ENCODE results near the gene ZFR.

The ZFR gene

GRCh38 chr5:32392039-32392438, 52.5 kb downstream of the ZFR start:
- Histone ChIP-seq H3K27ac (ENCODE audit: insufficient read depth, low read length, poor library complexity, severe bottlenecking) (no peak overlapping the region), H3K9me3 (ENCODE audit: control insufficient read depth, low read length) (no peaks in the 10 kb centered on the region), H3K36me3 (ENCODE audit: control insufficient read depth, insufficient read depth, low read length) (peaks cover 65% of the 10 kb centered on the region), H3K27me3 (replicated peaks; ENCODE audit: control insufficient read depth, insufficient read depth, low read length, poor library complexity, severe bottlenecking) (no peaks in the 10 kb centered on the region), H3K4me1 (ENCODE audit: control insufficient read depth, insufficient read depth, low read length, poor library complexity, severe bottlenecking) (no peaks in the 10 kb centered on the region), H3K4me3 (ENCODE audit: insufficient read depth, low read depth, low read length, poor library complexity, severe bottlenecking) (no peak overlapping the region)
- DNase-seq = no peak

- Histone ChIP-seq H3K27me3 (replicated peaks; ENCODE audit: control insufficient read depth, insufficient read depth, low read length, poor library complexity, severe bottlenecking) (no peaks in the 10 kb centered on the region), H3K4me3 (ENCODE audit: insufficient read depth, low read depth, low read length, poor library complexity, severe bottlenecking) (no peak overlapping the region), H3K9me3 (ENCODE audit: control insufficient read depth, low read length) (no peaks in the 10 kb centered on the region), H3K27ac (ENCODE audit: insufficient read depth, low read length, poor library complexity, severe bottlenecking) (no peak overlapping the region), H3K4me1 (ENCODE audit: control insufficient read depth, insufficient read depth, low read length, poor library complexity, severe bottlenecking) (no peaks in the 10 kb centered on the region), H3K36me3 (ENCODE audit: control insufficient read depth, insufficient read depth, low read length) (peaks cover 64% of the 10 kb centered on the region)
- DNase-seq = no peak
These were observed 53.5 kb downstream of the ZFR start for GRCh38 chr5:32390819-32391591.

- no peak overlapping the region for H3K27ac ChIP-seq (ENCODE audit: insufficient read depth, low read length, poor library complexity, severe bottlenecking)
- peaks cover 57% of the 10 kb centered on the region for H3K36me3 ChIP-seq (ENCODE audit: control insufficient read depth, insufficient read depth, low read length)
- H3K4me1 ChIP-seq (ENCODE audit: control insufficient read depth, insufficient read depth, low read length, poor library complexity, severe bottlenecking) = no peaks in the 10 kb centered on the region
- no peaks in the 10 kb centered on the region for H3K27me3 ChIP-seq (replicated peaks; ENCODE audit: control insufficient read depth, insufficient read depth, low read length, poor library complexity, severe bottlenecking)
- H3K4me3 ChIP-seq (ENCODE audit: insufficient read depth, low read depth, low read length, poor library complexity, severe bottlenecking) = no peak overlapping the region
- H3K9me3 ChIP-seq (ENCODE audit: control insufficient read depth, low read length) = no peaks in the 10 kb centered on the region
- no peak for DNase-seq
These were observed 56.0 kb downstream of the ZFR start for GRCh38 chr5:32388432-32389129.

GRCh38 chr5:32387841-32388240, 56.7 kb downstream of the ZFR start:
- DNase-seq = no peak
- H3K27ac ChIP-seq (ENCODE audit: insufficient read depth, low read length, poor library complexity, severe bottlenecking) = no peak overlapping the region
- H3K9me3 ChIP-seq (ENCODE audit: control insufficient read depth, low read length) = no peaks in the 10 kb centered on the region
- no peak overlapping the region for H3K4me3 ChIP-seq (ENCODE audit: insufficient read depth, low read depth, low read length, poor library complexity, severe bottlenecking)
- no peaks in the 10 kb centered on the region for H3K27me3 ChIP-seq (replicated peaks; ENCODE audit: control insufficient read depth, insufficient read depth, low read length, poor library complexity, severe bottlenecking)
- H3K4me1 ChIP-seq (ENCODE audit: control insufficient read depth, insufficient read depth, low read length, poor library complexity, severe bottlenecking) = no peaks in the 10 kb centered on the region
- peaks cover 61% of the 10 kb centered on the region for H3K36me3 ChIP-seq (ENCODE audit: control insufficient read depth, insufficient read depth, low read length)

GRCh38 chr5:32387211-32387610, 57.3 kb downstream of the ZFR start:
- H3K4me3 ChIP-seq (ENCODE audit: insufficient read depth, low read depth, low read length, poor library complexity, severe bottlenecking) = no peak overlapping the region
- DNase-seq = no peak
- no peak overlapping the region for H3K27ac ChIP-seq (ENCODE audit: insufficient read depth, low read length, poor library complexity, severe bottlenecking)
- peaks cover 66% of the 10 kb centered on the region for H3K36me3 ChIP-seq (ENCODE audit: control insufficient read depth, insufficient read depth, low read length)
- no peaks in the 10 kb centered on the region for H3K9me3 ChIP-seq (ENCODE audit: control insufficient read depth, low read length)
- no peaks in the 10 kb centered on the region for H3K27me3 ChIP-seq (replicated peaks; ENCODE audit: control insufficient read depth, insufficient read depth, low read length, poor library complexity, severe bottlenecking)
- no peaks in the 10 kb centered on the region for H3K4me1 ChIP-seq (ENCODE audit: control insufficient read depth, insufficient read depth, low read length, poor library complexity, severe bottlenecking)

- Histone ChIP-seq H3K9me3 (ENCODE audit: control insufficient read depth, low read length) (no peaks in the 10 kb centered on the region), H3K27me3 (replicated peaks; ENCODE audit: control insufficient read depth, insufficient read depth, low read length, poor library complexity, severe bottlenecking) (no peaks in the 10 kb centered on the region), H3K4me1 (ENCODE audit: control insufficient read depth, insufficient read depth, low read length, poor library complexity, severe bottlenecking) (no peaks in the 10 kb centered on the region), H3K4me3 (ENCODE audit: insufficient read depth, low read depth, low read length, poor library complexity, severe bottlenecking) (no peak overlapping the region), H3K36me3 (ENCODE audit: control insufficient read depth, insufficient read depth, low read length) (peaks cover 64% of the 10 kb centered on the region), H3K27ac (ENCODE audit: insufficient read depth, low read length, poor library complexity, severe bottlenecking) (no peak overlapping the region)
- no peak for DNase-seq
These were observed 59.9 kb downstream of the ZFR start for GRCh38 chr5:32384621-32385020.

GRCh38 chr5:32383586-32383985, 61.0 kb downstream of the ZFR start:
- H3K9me3 ChIP-seq (ENCODE audit: control insufficient read depth, low read length) = no peaks in the 10 kb centered on the region
- no peak overlapping the region for H3K27ac ChIP-seq (ENCODE audit: insufficient read depth, low read length, poor library complexity, severe bottlenecking)
- H3K4me1 ChIP-seq (ENCODE audit: control insufficient read depth, insufficient read depth, low read length, poor library complexity, severe bottlenecking) = no peaks in the 10 kb centered on the region
- H3K36me3 ChIP-seq (ENCODE audit: control insufficient read depth, insufficient read depth, low read length) = peaks cover 54% of the 10 kb centered on the region
- H3K4me3 ChIP-seq (ENCODE audit: insufficient read depth, low read depth, low read length, poor library complexity, severe bottlenecking) = no peak overlapping the region
- no peaks in the 10 kb centered on the region for H3K27me3 ChIP-seq (replicated peaks; ENCODE audit: control insufficient read depth, insufficient read depth, low read length, poor library complexity, severe bottlenecking)
- no peak for DNase-seq

- H3K4me1 ChIP-seq (ENCODE audit: control insufficient read depth, insufficient read depth, low read length, poor library complexity, severe bottlenecking) = no peaks in the 10 kb centered on the region
- H3K9me3 ChIP-seq (ENCODE audit: control insufficient read depth, low read length) = no peaks in the 10 kb centered on the region
- H3K36me3 ChIP-seq (ENCODE audit: control insufficient read depth, insufficient read depth, low read length) = peaks cover 51% of the 10 kb centered on the region
- no peak overlapping the region for H3K27ac ChIP-seq (ENCODE audit: insufficient read depth, low read length, poor library complexity, severe bottlenecking)
- no peaks in the 10 kb centered on the region for H3K27me3 ChIP-seq (replicated peaks; ENCODE audit: control insufficient read depth, insufficient read depth, low read length, poor library complexity, severe bottlenecking)
- DNase-seq = no peak
- no peak overlapping the region for H3K4me3 ChIP-seq (ENCODE audit: insufficient read depth, low read depth, low read length, poor library complexity, severe bottlenecking)
These were observed 61.5 kb downstream of the ZFR start for GRCh38 chr5:32383065-32383464.

- Histone ChIP-seq H3K27ac (ENCODE audit: insufficient read depth, low read length, poor library complexity, severe bottlenecking) (no peak overlapping the region), H3K4me3 (ENCODE audit: insufficient read depth, low read depth, low read length, poor library complexity, severe bottlenecking) (no peak overlapping the region), H3K27me3 (replicated peaks; ENCODE audit: control insufficient read depth, insufficient read depth, low read length, poor library complexity, severe bottlenecking) (no peaks in the 10 kb centered on the region), H3K9me3 (ENCODE audit: control insufficient read depth, low read length) (no peaks in the 10 kb centered on the region), H3K4me1 (ENCODE audit: control insufficient read depth, insufficient read depth, low read length, poor library complexity, severe bottlenecking) (no peaks in the 10 kb centered on the region), H3K36me3 (ENCODE audit: control insufficient read depth, insufficient read depth, low read length) (peaks cover 33% of the 10 kb centered on the region)
- DNase-seq = no peak
These were observed 65.1 kb downstream of the ZFR start for GRCh38 chr5:32379421-32379820.

GRCh38 chr5:32378966-32379365, 65.6 kb downstream of the ZFR start:
- DNase-seq = no peak
- peaks cover 33% of the 10 kb centered on the region for H3K36me3 ChIP-seq (ENCODE audit: control insufficient read depth, insufficient read depth, low read length)
- H3K9me3 ChIP-seq (ENCODE audit: control insufficient read depth, low read length) = no peaks in the 10 kb centered on the region
- H3K27ac ChIP-seq (ENCODE audit: insufficient read depth, low read length, poor library complexity, severe bottlenecking) = no peak overlapping the region
- no peak overlapping the region for H3K4me3 ChIP-seq (ENCODE audit: insufficient read depth, low read depth, low read length, poor library complexity, severe bottlenecking)
- H3K27me3 ChIP-seq (replicated peaks; ENCODE audit: control insufficient read depth, insufficient read depth, low read length, poor library complexity, severe bottlenecking) = no peaks in the 10 kb centered on the region
- no peaks in the 10 kb centered on the region for H3K4me1 ChIP-seq (ENCODE audit: control insufficient read depth, insufficient read depth, low read length, poor library complexity, severe bottlenecking)

All from effector memory CD4-positive, alpha-beta T cell (primary cell).